IMR-90 (cell line): ENCODE results near the gene AFG1L.

Experiments used
- CTCF ChIP-seq: conservative IDR thresholded peaks from 2 replicates; pipeline ENCODE4 v1.5.1; 2012; ENCODE audit warnings: mild to moderate bottlenecking, low read depth, low read length, improper control_type of control experiment
- RAD21 ChIP-seq: IDR thresholded peaks from 2 replicates; pipeline ENCODE4 v1.6.1; 2012; ENCODE audit warnings: low read length, improper control_type of control experiment
- SMC3 ChIP-seq: fragments of 150-350 bp; IDR thresholded peaks from 2 replicates; pipeline ENCODE4 v1.6.1; 2016; ENCODE audit warnings: low read depth, mild to moderate bottlenecking, antibody characterized with exemption, low read length, moderate library complexity
- TF ChIP-seq, protein P1 (sequence below): fragments of 150-350 bp; IDR thresholded peaks from 2 replicates; pipeline ENCODE4 v1.6.1; 2016; ENCODE audit warnings: low read depth, mild to moderate bottlenecking, low read length, moderate library complexity, borderline replicate concordance

GRCh38 chr6:108337721-108338120 lies 42.9 kb downstream of the AFG1L start:
- no peak for TF ChIP-seq CTCF
- TF ChIP-seq, protein P1, sequence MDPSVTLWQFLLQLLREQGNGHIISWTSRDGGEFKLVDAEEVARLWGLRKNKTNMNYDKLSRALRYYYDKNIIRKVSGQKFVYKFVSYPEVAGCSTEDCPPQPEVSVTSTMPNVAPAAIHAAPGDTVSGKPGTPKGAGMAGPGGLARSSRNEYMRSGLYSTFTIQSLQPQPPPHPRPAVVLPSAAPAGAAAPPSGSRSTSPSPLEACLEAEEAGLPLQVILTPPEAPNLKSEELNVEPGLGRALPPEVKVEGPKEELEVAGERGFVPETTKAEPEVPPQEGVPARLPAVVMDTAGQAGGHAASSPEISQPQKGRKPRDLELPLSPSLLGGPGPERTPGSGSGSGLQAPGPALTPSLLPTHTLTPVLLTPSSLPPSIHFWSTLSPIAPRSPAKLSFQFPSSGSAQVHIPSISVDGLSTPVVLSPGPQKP, result no peak
- TF ChIP-seq SMC3, result no peak
- no peak for TF ChIP-seq RAD21
